Measurements from ENCODE around the gene GOSR2. TPM values are rescaled to one million over a fixed set of nuclear protein-coding genes. Genes with fewer than 3 reads are reported as not detected.

Gene GOSR2
- total and polyA plus RNA-seq, 9 of the 15 experiments (the other 6 are each of a cell fraction or from before 2014, with no cell fraction given), result 32.7 to 96.3 (median 48.9) TPM

DNA sequence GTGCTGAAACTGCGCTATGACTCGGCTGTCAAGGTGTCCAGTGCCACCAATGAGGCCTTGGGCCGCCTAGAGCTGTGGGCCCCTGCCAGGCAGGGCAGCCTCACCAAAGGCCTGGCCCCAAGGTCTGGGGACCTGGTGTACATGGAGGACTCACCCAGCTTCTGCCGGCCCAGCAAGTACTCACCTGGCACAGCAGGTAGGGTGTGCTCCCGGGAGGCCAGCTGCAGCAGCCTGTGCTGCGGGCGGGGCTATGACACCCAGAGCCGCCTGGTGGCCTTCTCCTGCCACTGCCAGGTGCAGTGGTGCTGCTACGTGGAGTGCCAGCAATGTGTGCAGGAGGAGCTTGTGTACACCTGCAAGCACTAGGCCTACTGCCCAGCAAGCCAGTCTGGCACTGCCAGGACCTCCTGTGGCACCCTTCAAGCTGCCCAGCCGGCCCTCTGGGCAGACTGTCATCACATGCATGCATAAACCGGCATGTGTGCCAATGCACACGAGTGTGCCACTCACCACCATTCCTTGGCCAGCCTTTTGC is 46.5 kb upstream of the GOSR2 start (continued):
- TF ChIP-seq, protein P1, sequence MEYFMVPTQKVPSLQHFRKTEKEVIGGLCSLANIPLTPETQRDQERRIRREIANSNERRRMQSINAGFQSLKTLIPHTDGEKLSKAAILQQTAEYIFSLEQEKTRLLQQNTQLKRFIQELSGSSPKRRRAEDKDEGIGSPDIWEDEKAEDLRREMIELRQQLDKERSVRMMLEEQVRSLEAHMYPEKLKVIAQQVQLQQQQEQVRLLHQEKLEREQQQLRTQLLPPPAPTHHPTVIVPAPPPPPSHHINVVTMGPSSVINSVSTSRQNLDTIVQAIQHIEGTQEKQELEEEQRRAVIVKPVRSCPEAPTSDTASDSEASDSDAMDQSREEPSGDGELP (CRISPR knock-in tag; IDR thresholded peaks at IDR 0.05; ENCODE audit: borderline replicate concordance), result peak; percentile 52; the same call in 1 of the 2 replicates
- TF ChIP-seq, protein P2, sequence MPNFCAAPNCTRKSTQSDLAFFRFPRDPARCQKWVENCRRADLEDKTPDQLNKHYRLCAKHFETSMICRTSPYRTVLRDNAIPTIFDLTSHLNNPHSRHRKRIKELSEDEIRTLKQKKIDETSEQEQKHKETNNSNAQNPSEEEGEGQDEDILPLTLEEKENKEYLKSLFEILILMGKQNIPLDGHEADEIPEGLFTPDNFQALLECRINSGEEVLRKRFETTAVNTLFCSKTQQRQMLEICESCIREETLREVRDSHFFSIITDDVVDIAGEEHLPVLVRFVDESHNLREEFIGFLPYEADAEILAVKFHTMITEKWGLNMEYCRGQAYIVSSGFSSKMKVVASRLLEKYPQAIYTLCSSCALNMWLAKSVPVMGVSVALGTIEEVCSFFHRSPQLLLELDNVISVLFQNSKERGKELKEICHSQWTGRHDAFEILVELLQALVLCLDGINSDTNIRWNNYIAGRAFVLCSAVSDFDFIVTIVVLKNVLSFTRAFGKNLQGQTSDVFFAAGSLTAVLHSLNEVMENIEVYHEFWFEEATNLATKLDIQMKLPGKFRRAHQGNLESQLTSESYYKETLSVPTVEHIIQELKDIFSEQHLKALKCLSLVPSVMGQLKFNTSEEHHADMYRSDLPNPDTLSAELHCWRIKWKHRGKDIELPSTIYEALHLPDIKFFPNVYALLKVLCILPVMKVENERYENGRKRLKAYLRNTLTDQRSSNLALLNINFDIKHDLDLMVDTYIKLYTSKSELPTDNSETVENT (CRISPR knock-in tag; IDR thresholded peaks at IDR 0.05), result no peak
- TF ChIP-seq, protein P3, sequence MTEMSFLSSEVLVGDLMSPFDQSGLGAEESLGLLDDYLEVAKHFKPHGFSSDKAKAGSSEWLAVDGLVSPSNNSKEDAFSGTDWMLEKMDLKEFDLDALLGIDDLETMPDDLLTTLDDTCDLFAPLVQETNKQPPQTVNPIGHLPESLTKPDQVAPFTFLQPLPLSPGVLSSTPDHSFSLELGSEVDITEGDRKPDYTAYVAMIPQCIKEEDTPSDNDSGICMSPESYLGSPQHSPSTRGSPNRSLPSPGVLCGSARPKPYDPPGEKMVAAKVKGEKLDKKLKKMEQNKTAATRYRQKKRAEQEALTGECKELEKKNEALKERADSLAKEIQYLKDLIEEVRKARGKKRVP (CRISPR knock-in tag; IDR thresholded peaks at IDR 0.05), result no peak
- TF ChIP-seq RFX1 (IDR thresholded peaks at IDR 0.05), result no peak
- no peak for TF ChIP-seq HOMEZ (CRISPR knock-in tag; IDR thresholded peaks at IDR 0.05)
- TF ChIP-seq, protein P4, sequence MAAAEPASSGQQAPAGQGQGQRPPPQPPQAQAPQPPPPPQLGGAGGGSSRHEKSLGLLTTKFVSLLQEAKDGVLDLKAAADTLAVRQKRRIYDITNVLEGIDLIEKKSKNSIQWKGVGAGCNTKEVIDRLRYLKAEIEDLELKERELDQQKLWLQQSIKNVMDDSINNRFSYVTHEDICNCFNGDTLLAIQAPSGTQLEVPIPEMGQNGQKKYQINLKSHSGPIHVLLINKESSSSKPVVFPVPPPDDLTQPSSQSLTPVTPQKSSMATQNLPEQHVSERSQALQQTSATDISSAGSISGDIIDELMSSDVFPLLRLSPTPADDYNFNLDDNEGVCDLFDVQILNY (CRISPR knock-in tag; IDR thresholded peaks at IDR 0.05), result 0 out of 2 replicates have a peak, but pooled peaks have one; percentile 60
- TF ChIP-seq, protein P5, sequence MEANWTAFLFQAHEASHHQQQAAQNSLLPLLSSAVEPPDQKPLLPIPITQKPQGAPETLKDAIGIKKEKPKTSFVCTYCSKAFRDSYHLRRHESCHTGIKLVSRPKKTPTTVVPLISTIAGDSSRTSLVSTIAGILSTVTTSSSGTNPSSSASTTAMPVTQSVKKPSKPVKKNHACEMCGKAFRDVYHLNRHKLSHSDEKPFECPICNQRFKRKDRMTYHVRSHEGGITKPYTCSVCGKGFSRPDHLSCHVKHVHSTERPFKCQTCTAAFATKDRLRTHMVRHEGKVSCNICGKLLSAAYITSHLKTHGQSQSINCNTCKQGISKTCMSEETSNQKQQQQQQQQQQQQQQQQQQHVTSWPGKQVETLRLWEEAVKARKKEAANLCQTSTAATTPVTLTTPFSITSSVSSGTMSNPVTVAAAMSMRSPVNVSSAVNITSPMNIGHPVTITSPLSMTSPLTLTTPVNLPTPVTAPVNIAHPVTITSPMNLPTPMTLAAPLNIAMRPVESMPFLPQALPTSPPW (CRISPR knock-in tag; IDR thresholded peaks at IDR 0.05), result peak; percentile 14; the same call in 1 of the 2 replicates
- TF ChIP-seq, protein P6, sequence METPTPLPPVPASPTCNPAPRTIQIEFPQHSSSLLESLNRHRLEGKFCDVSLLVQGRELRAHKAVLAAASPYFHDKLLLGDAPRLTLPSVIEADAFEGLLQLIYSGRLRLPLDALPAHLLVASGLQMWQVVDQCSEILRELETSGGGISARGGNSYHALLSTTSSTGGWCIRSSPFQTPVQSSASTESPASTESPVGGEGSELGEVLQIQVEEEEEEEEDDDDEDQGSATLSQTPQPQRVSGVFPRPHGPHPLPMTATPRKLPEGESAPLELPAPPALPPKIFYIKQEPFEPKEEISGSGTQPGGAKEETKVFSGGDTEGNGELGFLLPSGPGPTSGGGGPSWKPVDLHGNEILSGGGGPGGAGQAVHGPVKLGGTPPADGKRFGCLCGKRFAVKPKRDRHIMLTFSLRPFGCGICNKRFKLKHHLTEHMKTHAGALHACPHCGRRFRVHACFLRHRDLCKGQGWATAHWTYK (CRISPR knock-in tag; IDR thresholded peaks at IDR 0.05), result no peak
- TF ChIP-seq TRIM24 (IDR thresholded peaks at IDR 0.05), result no peak
- peak in 1 of 2 experiments; percentile 47; a peak in 2 of 4 replicates for TF ChIP-seq RAD21 (CRISPR knock-in tag; conservative IDR thresholded peaks at IDR 0.05 in 1 of 2, IDR thresholded peaks at IDR 0.05 in 1 of 2)
- TF ChIP-seq ZNF431 (CRISPR knock-in tag; IDR thresholded peaks at IDR 0.05), result no peak
- no peak for TF ChIP-seq SRF (CRISPR knock-in tag; IDR thresholded peaks at IDR 0.05)
- no peak for TF ChIP-seq ELF2 (CRISPR knock-in tag; IDR thresholded peaks at IDR 0.05)
- no peak for TF ChIP-seq NFIC (IDR thresholded peaks at IDR 0.05)
- TF ChIP-seq TRIM28 (IDR thresholded peaks at IDR 0.05), result no peak
- no peak for TF ChIP-seq PPARD (CRISPR knock-in tag; IDR thresholded peaks at IDR 0.05)
- TF ChIP-seq SMC3 (conservative IDR thresholded peaks at IDR 0.05; ENCODE audit: insufficient read depth, low read depth, low read length), result peak; percentile 49
- no peak for TF ChIP-seq PCBP2 (IDR thresholded peaks at IDR 0.05; ENCODE audit: low read depth, low read length, poor library complexity, severe bottlenecking)
